H1 (cell line): ENCODE measurements around the gene NMRK1. TPM values are rescaled to one million over a fixed set of nuclear protein-coding genes. Genes with fewer than 3 reads are reported as not detected.

Experiments
- CTCF ChIA-PET: fragments of 300-600 bp; sonication (Branson Sonifier 250); formaldehyde crosslinking; loops from one replicate; lab custom pipeline; 2021; ENCODE audit not compliant: partially characterized antibody; lab: Charles Lee
- POLR2A ChIA-PET: fragments of 300-600 bp; sonication (Branson Sonifier 250); formaldehyde crosslinking; loops from one replicate; lab custom pipeline; 2021; ENCODE audit warnings: inconsistent platforms; ENCODE audit not compliant: partially characterized antibody; lab: Charles Lee
- DNase-seq, 2 experiments: peaks; one replicate each; pipeline versions ENCODE4 v3.0.0 to v3.0.0-alpha.2; 2010 to 2022; ENCODE audit warnings: low spot score in 2 of 2, low read depth in 1 of 2, mixed read lengths in 1 of 2
- FAIRE-seq: peaks from 2 replicates; lab custom pipeline; 2011; peaks lifted over from hg19 to GRCh38; lab: Jason Lieb, UNC
- H2AFZ ChIP-seq: 2 replicates; pipeline ENCODE4 v1.8.1; 2012; ENCODE audit warnings: low read length, inconsistent platforms
- H2AK5ac ChIP-seq: 2 replicates; pipeline ENCODE4 v1.6.1; 2013; ENCODE audit warnings: low read depth, low read length
- H2BK120ac ChIP-seq: replicated peaks from 2 replicates; pipeline ENCODE3; 2013; ENCODE audit warnings: low read depth, low read length, inconsistent platforms
- H2BK12ac ChIP-seq: 2 replicates; pipeline ENCODE4 v1.6.1; 2013; ENCODE audit warnings: low read depth, low read length
- H2BK15ac ChIP-seq: 2 replicates; pipeline ENCODE4 v1.6.1; 2013; ENCODE audit warnings: low read length
- H2BK20ac ChIP-seq: 2 replicates; pipeline ENCODE4 v1.6.1; 2013; ENCODE audit warnings: low read length
- H2BK5ac ChIP-seq: 2 replicates; pipeline ENCODE4 v1.6.1; 2013; ENCODE audit warnings: low read depth, low read length
- H3K14ac ChIP-seq: 2 replicates; pipeline ENCODE4 v1.6.1; 2013; ENCODE audit warnings: inconsistent platforms; ENCODE audit not compliant: insufficient read length
- H3K18ac ChIP-seq: 2 replicates; pipeline ENCODE4 v1.6.1; 2013; ENCODE audit warnings: low read length; ENCODE audit errors: extremely low read depth
- H3K23ac ChIP-seq: 2 replicates; pipeline ENCODE4 v1.6.1; 2013; ENCODE audit warnings: inconsistent platforms; ENCODE audit not compliant: insufficient read length
- H3K23me2 ChIP-seq: 2 replicates; pipeline ENCODE4 v1.6.1; 2013; ENCODE audit warnings: low read depth, low read length
- H3K27ac ChIP-seq: 2 replicates; pipeline ENCODE4 v1.6.1; 2011; ENCODE audit warnings: low read depth, low read length, inconsistent platforms
- H3K27me3 ChIP-seq, 4 experiments: replicated peaks in 1 of 4; 1 replicate in 1 of 4; 2 replicates in 3 of 4; pipeline versions ENCODE4 v1.6.1 to v1.8.1; 2011 to 2013; ENCODE audit warnings: low read length in 3 of 4, mild to moderate bottlenecking in 3 of 4, inconsistent platforms in 2 of 4, mixed read lengths in 2 of 4, moderate library complexity in 1 of 4; ENCODE audit not compliant: control insufficient read depth in 3 of 4, insufficient read depth in 3 of 4; ENCODE audit errors: extremely low read depth in 1 of 4
- H3K36me3 ChIP-seq, 4 experiments: 2 replicates each; pipeline versions ENCODE4 v1.6.1 to v1.8.1; 2011 to 2013; ENCODE audit warnings: mild to moderate bottlenecking in 4 of 4, low read length in 3 of 4, moderate library complexity in 2 of 4, control low read depth in 1 of 4, inconsistent platforms in 1 of 4; ENCODE audit not compliant: insufficient read depth in 4 of 4, control insufficient read depth in 2 of 4
- H3K4ac ChIP-seq: replicated peaks from 2 replicates; pipeline ENCODE3; 2013; ENCODE audit warnings: low read length, low read depth, mixed read lengths, inconsistent platforms; ENCODE audit not compliant: insufficient read length
- H3K4me1 ChIP-seq, 4 experiments: replicated peaks in 1 of 4; 1 replicate in 1 of 4; 2 replicates in 3 of 4; pipeline versions ENCODE4 v1.6.1 to v1.8.1; 2011 to 2013; ENCODE audit warnings: low read length in 3 of 4, inconsistent platforms in 2 of 4, mixed read lengths in 1 of 4; ENCODE audit not compliant: insufficient read depth in 4 of 4, control insufficient read depth in 3 of 4
- H3K4me2 ChIP-seq, 2 experiments: 2 replicates each; pipeline versions ENCODE4 v1.6.1 to v1.8.1; 2011 to 2013; ENCODE audit warnings: low read depth in 2 of 2, low read length in 2 of 2, control low read depth in 1 of 2, inconsistent platforms in 1 of 2, mild to moderate bottlenecking in 1 of 2; ENCODE audit not compliant: insufficient read depth in 1 of 2
- H3K4me3 ChIP-seq, 4 experiments: fragments of 200-600, 300-600 bp in 1 of 4; sonication (generic), shearing (Covaris generic), sonication (Bioruptor Twin) in 1 of 4; 2 replicates each; pipeline versions ENCODE4 v1.5.1 to v1.8.1; 2011 to 2016; ENCODE audit warnings: low read length in 4 of 4, low read depth in 3 of 4, control low read depth in 2 of 4, inconsistent platforms in 2 of 4, mild to moderate bottlenecking in 2 of 4, mixed read lengths in 1 of 4, moderate library complexity in 1 of 4; ENCODE audit not compliant: insufficient read depth in 2 of 4; ENCODE audit errors: extremely low read depth in 1 of 4
- H3K56ac ChIP-seq: replicated peaks from 2 replicates; pipeline ENCODE3; 2013; ENCODE audit warnings: low read depth, mild to moderate bottlenecking, mixed read lengths, low read length, inconsistent platforms; ENCODE audit not compliant: insufficient read length
- H3K79me1 ChIP-seq: 2 replicates; pipeline ENCODE4 v1.6.1; 2013; ENCODE audit warnings: low read depth, low read length, control low read depth
- H3K79me2 ChIP-seq, 2 experiments: 2 replicates each; pipeline versions ENCODE4 v1.6.1 to v1.8.1; 2012 to 2013; ENCODE audit warnings: low read length in 2 of 2, mild to moderate bottlenecking in 2 of 2, inconsistent platforms in 1 of 2; ENCODE audit not compliant: insufficient read depth in 2 of 2, control insufficient read depth in 1 of 2
- H3K9ac ChIP-seq, 4 experiments: replicated peaks in 1 of 4; 1 replicate in 1 of 4; 2 replicates in 3 of 4; pipeline versions ENCODE4 v1.6.1 to v1.8.1; 2011 to 2013; ENCODE audit warnings: low read depth in 3 of 4, low read length in 3 of 4, control low read depth in 2 of 4, mild to moderate bottlenecking in 2 of 4, moderate library complexity in 2 of 4, inconsistent platforms in 1 of 4; ENCODE audit errors: extremely low read depth in 1 of 4
- H3K9me3 ChIP-seq, 2 experiments: 2 replicates each; pipeline versions ENCODE4 v1.6.1 to v1.8.1; 2012 to 2013; ENCODE audit warnings: mild to moderate bottlenecking in 2 of 2, moderate library complexity in 2 of 2, control low read depth in 1 of 2, inconsistent platforms in 1 of 2, low read depth in 1 of 2, low read length in 1 of 2, mixed read lengths in 1 of 2; ENCODE audit not compliant: insufficient read depth in 2 of 2
- H4K20me1 ChIP-seq, 2 experiments: replicated peaks in 1 of 2; 2 replicates each; pipeline versions ENCODE3 to v1.8.1; 2011 to 2013; ENCODE audit warnings: inconsistent platforms in 2 of 2, low read length in 2 of 2, mild to moderate bottlenecking in 1 of 2; ENCODE audit not compliant: insufficient read depth in 2 of 2, control insufficient read depth in 1 of 2
- H4K5ac ChIP-seq: 2 replicates; pipeline ENCODE4 v1.6.1; 2013; ENCODE audit warnings: low read length, low read depth, mixed read lengths, inconsistent platforms; ENCODE audit not compliant: insufficient read length
- H4K8ac ChIP-seq: 2 replicates; pipeline ENCODE4 v1.8.0; 2013; ENCODE audit warnings: mild to moderate bottlenecking, moderate library complexity, low read length, inconsistent platforms; ENCODE audit not compliant: insufficient read depth; ENCODE audit errors: extremely low read depth
- H4K91ac ChIP-seq: replicated peaks from 2 replicates; pipeline ENCODE3; 2013; ENCODE audit warnings: low read length, mixed read lengths, inconsistent platforms; ENCODE audit not compliant: insufficient read length
- EP300 ChIP-seq, 2 experiments: IDR thresholded peaks; 1 replicate in 1 of 2; 2 replicates in 1 of 2; pipeline ENCODE4 v1.6.1; 2011 to 2012; ENCODE audit warnings: low read depth in 2 of 2, low read length in 2 of 2, mild to moderate bottlenecking in 2 of 2, borderline replicate concordance in 1 of 2, inconsistent platforms in 1 of 2, moderate library complexity in 1 of 2
- FOSL1 ChIP-seq: IDR thresholded peaks from 2 replicates; pipeline ENCODE4 v1.6.1; 2011; ENCODE audit warnings: mild to moderate bottlenecking, low read depth, low read length, moderate library complexity; ENCODE audit not compliant: insufficient read depth
- POLR2A ChIP-seq, 2 experiments: IDR thresholded peaks; 1 replicate in 1 of 2; 2 replicates in 1 of 2; pipeline ENCODE4 v1.6.1; 2011; ENCODE audit warnings: low read depth in 2 of 2, low read length in 2 of 2, mild to moderate bottlenecking in 2 of 2; ENCODE audit errors: control extremely low read depth in 1 of 2
- SP1 ChIP-seq: IDR thresholded peaks from 2 replicates; pipeline ENCODE4 v1.6.1; 2011; ENCODE audit warnings: low read depth, low read length
- WGBS, 2 experiments: shearing (Covaris generic) in 1 of 2; methylation state at CpG; one replicate each; pipeline versions ENCODE4 v1.1.6 to v1.1.7; 2013 to 2015; ENCODE audit warnings: low lambda C conversion rate in 2 of 2, mixed read lengths in 2 of 2, inconsistent platforms in 1 of 2, low coverage in 1 of 2, missing lambda C conversion rate in 1 of 2; ENCODE audit not compliant: insufficient replicate concordance in 2 of 2, insufficient coverage in 1 of 2, insufficient read length in 1 of 2; ENCODE audit errors: extremely low coverage in 1 of 2, missing lambda C conversion rate in 1 of 2; 5-methylcytosine and 5-hydroxymethylcytosine counted together
- polyA plus RNA-seq, 7 experiments: library from polyadenylated mRNA; depleted of rRNA in 3 of 7; stranded (reverse) in 5 of 7; unstranded in 2 of 7; fragments of >200 nt in 5 of 7; fragments of 200-250 nt in 2 of 7; gene quantifications; 1 replicate in 5 of 7; 2 replicates in 1 of 7; 4 replicates in 1 of 7; pipeline versions ENCODE4 v1.2.1 to v1.2.3, GENCODE V29; 2011 to 2013; ENCODE audit warnings: missing spikeins in 2 of 7, mixed read lengths in 2 of 7
- total RNA-seq: library from RNA; stranded (reverse); fragmentation: NEBNext Ultra II Directional; extraction: Animal tissue kit (Norgen Biotek cat#: 25700); gene quantifications from 2 replicates; pipeline ENCODE4 v1.2.1, GENCODE V29; 2021

The NMRK1 gene
- total and polyA plus RNA-seq, 2 of the 8 experiments (the other 6 are each of a cell fraction or from before 2014, with no cell fraction given): 5.8 to 8.1 TPM

DNA sequence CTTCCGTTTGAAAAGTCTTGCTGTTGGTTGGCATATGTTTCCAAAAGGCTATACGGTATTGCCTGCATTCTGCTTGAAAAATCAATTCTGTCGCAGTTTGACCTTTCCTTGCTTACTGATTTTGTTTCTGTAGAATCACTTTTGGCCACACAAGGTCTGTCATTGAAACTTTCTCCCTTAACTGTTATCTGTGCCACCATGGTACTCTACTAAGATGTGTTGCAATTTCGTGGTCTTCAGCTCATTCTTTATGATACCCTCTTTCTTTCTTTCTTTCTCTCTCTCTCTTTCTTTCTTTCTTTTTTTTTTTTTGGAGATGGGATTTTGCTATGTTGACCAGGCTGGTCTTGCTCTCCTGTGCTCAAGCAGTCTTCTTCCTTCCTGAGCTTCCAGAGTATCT lies 4.8 kb upstream of the NMRK1 start:
- no peak for FAIRE-seq
- no peak overlapping the region for H2AK5ac ChIP-seq
- H3K4me3 ChIP-seq: no peak overlapping the region
- DNase-seq: no peak
- no peak overlapping the region for H2AFZ ChIP-seq
- no peaks in the 10 kb centered on the region for H3K27me3 ChIP-seq
- H2BK15ac ChIP-seq: no peak overlapping the region
- 93% methylated on average over 4 of the region's 4 CpGs; no CpG with 5 or more reads in 1 of the 2 experiments for WGBS, 2 experiments
- H2BK120ac ChIP-seq: no peak overlapping the region
- no peak overlapping the region for H4K8ac ChIP-seq
- H2BK20ac ChIP-seq: no peak overlapping the region
- no peak overlapping the region for H4K5ac ChIP-seq
- H3K9ac ChIP-seq: no peak overlapping the region
- peaks cover 0 to 5% (median 0%) of the 10 kb centered on the region in 4 experiments; a peak in 1 of 7 replicates for H3K4me1 ChIP-seq
- H4K20me1 ChIP-seq: peaks cover 0 to 1% of the 10 kb centered on the region in 2 experiments
- H2BK12ac ChIP-seq: no peak overlapping the region
- H3K23ac ChIP-seq: no peak overlapping the region
- no peak overlapping the region for H3K4me2 ChIP-seq
- ChIA-PET CTCF (interaction anchor here (0.8 to 1.6 kb wide), 2 partner anchors 11 to 139 kb away, joined by 3 to 6 read pairs; no protein-coding TSS in a partner anchor), POLR2A (interaction anchor here (1.4 kb wide), 1 partner anchor 10 kb away, joined by 6 read pairs; no protein-coding TSS in a partner anchor)
- H3K56ac ChIP-seq: no peak overlapping the region
- no peaks in the 10 kb centered on the region; the same call in 1 of the 2 replicates for H3K79me1 ChIP-seq
- no peak overlapping the region for H3K18ac ChIP-seq
- H3K23me2 ChIP-seq: peaks cover 2% of the 10 kb centered on the region; the same call in 1 of the 2 replicates
- H3K4ac ChIP-seq: no peak overlapping the region
- no peaks in the 10 kb centered on the region for H3K36me3 ChIP-seq
- peaks cover 0 to 13% of the 10 kb centered on the region in 2 experiments; a peak in 2 of 4 replicates for H3K79me2 ChIP-seq
- no peaks in the 10 kb centered on the region for H3K9me3 ChIP-seq
- H3K27ac ChIP-seq: no peak overlapping the region
- no peak overlapping the region for H4K91ac ChIP-seq
- H3K14ac ChIP-seq: no peak overlapping the region
- TF ChIP-seq SP1: no peak
- no peak for TF ChIP-seq POLR2A (IDR thresholded peaks at IDR 0.05; ENCODE audit: control extremely low read depth in 1 of 2, low read depth in 2 of 2, low read length in 2 of 2)
- no peak for TF ChIP-seq EP300 (IDR thresholded peaks at IDR 0.05; ENCODE audit: borderline replicate concordance in 1 of 2, low read depth in 2 of 2, low read length in 2 of 2)
- TF ChIP-seq FOSL1: no peak
- TF ChIP-seq, all 59 proteins: peak for 0
- H2BK5ac ChIP-seq: no peak overlapping the region
